HG03565 (cell line): ENCODE data around the gene TMEM273.

Experiments used
- ATAC-seq: cut with Tn5 transposase; IDR thresholded peaks from one replicate; pipeline ENCODE4 v1.9.1; 2021; ENCODE audit warnings: mild to moderate bottlenecking, moderate library complexity; ENCODE audit not compliant: unreplicated experiment

The TMEM273 gene

GRCh38 chr10:49166484-49167400 is 21.4 kb downstream of the TMEM273 start:
- no peak for ATAC-seq

GRCh38 chr10:49165821-49166483 is 22.2 kb downstream of the TMEM273 start:
- no peak for ATAC-seq

- ATAC-seq = no peak
Measured at GRCh38 chr10:49165259-49165658, 22.9 kb downstream of the TMEM273 start.

GRCh38 chr10:49164559-49165188 is 23.5 kb downstream of the TMEM273 start:
- peak; percentile 71 for ATAC-seq

GRCh38 chr10:49163741-49164140 is 24.4 kb downstream of the TMEM273 start:
- no peak for ATAC-seq

GRCh38 chr10:49162761-49163310 is 25.4 kb downstream of the TMEM273 start:
- no peak for ATAC-seq

GRCh38 chr10:49162063-49162462 is 26.1 kb downstream of the TMEM273 start:
- no peak for ATAC-seq

GRCh38 chr10:49161411-49161997 is 26.7 kb downstream of the TMEM273 start:
- no peak for ATAC-seq

- ATAC-seq = no peak
Measured at GRCh38 chr10:49160814-49161213, 27.4 kb downstream of the TMEM273 start.

GRCh38 chr10:49160110-49160509 is 28.1 kb downstream of the TMEM273 start:
- no peak for ATAC-seq

- ATAC-seq = no peak
Measured at GRCh38 chr10:49158915-49159314, 29.3 kb downstream of the TMEM273 start.

- no peak for ATAC-seq
Measured at GRCh38 chr10:49158404-49158803, 29.8 kb downstream of the TMEM273 start.

GRCh38 chr10:49157229-49157628 is 31.0 kb downstream of the TMEM273 start:
- no peak for ATAC-seq

- no peak for ATAC-seq
Measured at GRCh38 chr10:49154641-49155040, 33.5 kb downstream of the TMEM273 start.

- no peak for ATAC-seq
Measured at GRCh38 chr10:49153971-49154370, 34.2 kb downstream of the TMEM273 start.

GRCh38 chr10:49153115-49153514 is 35.1 kb downstream of the TMEM273 start:
- ATAC-seq = no peak

- ATAC-seq = no peak
Measured at GRCh38 chr10:49152663-49153062, 35.5 kb downstream of the TMEM273 start.

- no peak for ATAC-seq
Measured at GRCh38 chr10:49152037-49152436, 36.2 kb downstream of the TMEM273 start.

- no peak for ATAC-seq
Measured at GRCh38 chr10:49151481-49151880, 36.7 kb downstream of the TMEM273 start.

GRCh38 chr10:49151025-49151445 is 37.2 kb downstream of the TMEM273 start:
- no peak for ATAC-seq

- no peak for ATAC-seq
Measured at GRCh38 chr10:49150426-49150825, 37.8 kb downstream of the TMEM273 start.
